GM19455 (cell line): ENCODE measurements around the gene PRDM16.

ENCODE experiments used
- ATAC-seq: cut with Tn5 transposase; IDR thresholded peaks from one replicate; pipeline ENCODE4 v1.9.1; 2021; ENCODE audit not compliant: unreplicated experiment

The PRDM16 gene

GRCh38 chr1:3419415-3420204, 350.6 kb downstream of the PRDM16 start:
- no peak for ATAC-seq

- no peak for ATAC-seq
Observed at GRCh38 chr1:3420218-3420951, 351.4 kb downstream of the PRDM16 start.

GRCh38 chr1:3422638-3423037, 353.6 kb downstream of the PRDM16 start:
- ATAC-seq: no peak

- ATAC-seq: no peak
Observed at GRCh38 chr1:3423245-3423829, 354.3 kb downstream of the PRDM16 start.

GRCh38 chr1:3423896-3424611, 355.1 kb downstream of the PRDM16 start:
- no peak for ATAC-seq

- ATAC-seq: no peak
Observed at GRCh38 chr1:3425486-3426215, 356.6 kb downstream of the PRDM16 start.

- no peak for ATAC-seq
Observed at GRCh38 chr1:3426956-3427535, 358.0 kb downstream of the PRDM16 start.

GRCh38 chr1:3427711-3428704, 359.0 kb downstream of the PRDM16 start:
- ATAC-seq: no peak

GRCh38 chr1:3428899-3429298, 359.9 kb downstream of the PRDM16 start:
- ATAC-seq: no peak

- ATAC-seq: no peak
Observed at GRCh38 chr1:3429320-3429719, 360.3 kb downstream of the PRDM16 start.

- no peak for ATAC-seq
Observed at GRCh38 chr1:3429766-3430165, 360.8 kb downstream of the PRDM16 start.

- no peak for ATAC-seq
Observed at GRCh38 chr1:3430406-3430805, 361.4 kb downstream of the PRDM16 start.

- no peak for ATAC-seq
Observed at GRCh38 chr1:3430820-3431219, 361.8 kb downstream of the PRDM16 start.

- ATAC-seq: no peak
Observed at GRCh38 chr1:3431266-3431665, 362.3 kb downstream of the PRDM16 start.

- no peak for ATAC-seq
Observed at GRCh38 chr1:3431686-3432085, 362.7 kb downstream of the PRDM16 start.

- ATAC-seq: no peak
Observed at GRCh38 chr1:3432306-3432705, 363.3 kb downstream of the PRDM16 start.

- ATAC-seq: no peak
Observed at GRCh38 chr1:3433076-3433475, 364.1 kb downstream of the PRDM16 start.

- no peak for ATAC-seq
Observed at GRCh38 chr1:3433596-3434320, 364.8 kb downstream of the PRDM16 start.
